GM21515 (cell line): ENCODE data around the gene ZNF705A.
"Not testable (repeated sequence)": the region's sequence is repeated elsewhere in the genome, so short reads cannot be mapped to it uniquely, and the experiment has no call there.

Source experiments
- ATAC-seq: cut with Tn5 transposase; IDR thresholded peaks from one replicate; pipeline ENCODE4 v1.9.1; 2021; ENCODE audit not compliant: unreplicated experiment

ZNF705A gene

GRCh38 chr12:8183346-8183745, 26.5 kb downstream of the ZNF705A start:
- ATAC-seq, result not testable (repeated sequence)

GRCh38 chr12:8184206-8184605, 27.4 kb downstream of the ZNF705A start:
- ATAC-seq, result not testable (repeated sequence)

DNA sequence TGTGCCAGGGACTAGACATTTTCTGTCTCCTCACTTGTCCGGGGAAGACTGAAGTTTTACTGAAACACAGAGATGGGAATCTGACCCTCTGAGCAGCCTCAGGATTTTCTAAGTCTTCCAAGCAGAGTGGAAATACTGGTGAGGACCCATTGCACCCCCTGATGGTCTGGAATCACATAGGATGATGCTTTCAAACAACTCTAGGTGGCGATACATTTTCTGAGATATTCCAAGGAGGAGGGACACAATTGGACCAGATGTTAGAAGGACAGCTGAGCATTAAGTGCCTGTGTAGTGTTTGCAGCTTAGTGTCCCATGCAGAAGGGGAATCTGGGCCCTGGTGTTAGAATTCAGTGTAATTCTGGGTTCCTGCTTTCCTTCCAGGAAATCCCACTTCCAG, 31.3 kb downstream of the ZNF705A start:
- not testable (repeated sequence) for ATAC-seq

DNA sequence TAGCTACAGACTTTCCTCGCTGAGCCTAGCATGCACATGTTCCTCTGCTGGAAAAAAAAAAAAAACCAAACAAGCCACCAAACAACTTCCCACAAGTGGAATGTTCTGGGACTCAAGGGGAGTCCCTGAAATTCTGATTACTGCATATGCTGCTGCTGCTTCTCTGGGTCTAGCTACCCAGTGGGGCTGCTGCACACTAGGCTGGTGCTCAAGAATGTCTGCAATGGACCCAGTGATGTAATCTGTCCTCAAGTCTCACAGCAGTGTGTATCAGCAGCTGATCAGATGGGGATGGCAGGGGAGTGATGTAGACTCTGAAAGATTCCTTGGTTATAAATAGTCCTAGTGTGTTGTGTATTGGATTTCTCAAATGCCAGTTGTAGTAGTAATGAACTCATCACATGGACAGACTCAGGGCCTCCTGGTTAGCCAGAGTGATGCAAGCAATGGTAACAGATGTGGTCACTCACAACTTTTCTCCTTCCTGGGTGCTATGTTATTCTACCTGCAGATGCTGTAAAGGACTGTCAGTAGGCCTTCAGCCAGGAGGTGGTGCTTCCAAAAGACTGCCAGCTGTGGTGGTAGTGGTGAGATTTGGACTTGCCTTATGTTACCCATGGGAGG, 41.0 kb downstream of the ZNF705A start:
- not testable (repeated sequence) for ATAC-seq

DNA sequence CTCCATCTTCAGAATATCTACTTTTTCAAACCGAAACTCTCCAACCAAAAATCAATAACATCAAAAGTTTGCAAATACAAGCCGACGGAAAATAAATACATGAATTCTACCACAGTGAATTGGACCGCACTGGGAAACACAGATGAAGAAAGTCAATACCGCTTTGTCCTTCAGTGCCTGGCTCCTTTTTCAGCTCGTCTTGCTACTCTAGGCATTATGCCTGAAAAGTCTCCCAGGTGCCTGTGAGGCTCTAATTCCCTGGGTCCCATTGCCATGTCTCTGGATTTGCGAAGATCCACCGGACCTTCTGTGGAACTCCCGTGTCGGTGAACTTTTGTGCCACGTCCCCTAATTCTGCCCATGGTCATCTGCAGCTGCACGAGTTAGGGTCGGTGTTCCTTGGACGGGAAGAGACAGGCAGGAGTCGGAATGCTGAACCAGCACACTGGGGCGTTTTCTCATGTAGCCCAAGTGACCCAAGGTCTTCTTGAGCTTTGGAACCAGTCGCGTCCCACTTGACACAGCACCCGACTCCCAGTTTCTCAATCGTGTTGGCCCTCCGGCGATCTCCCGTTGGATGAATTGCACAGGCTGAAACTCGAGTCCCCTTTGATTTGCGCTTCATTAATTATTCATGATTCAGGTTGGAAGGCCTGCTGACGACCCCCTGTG, 62.0 kb downstream of the ZNF705A start:
- not testable (repeated sequence) for ATAC-seq

DNA sequence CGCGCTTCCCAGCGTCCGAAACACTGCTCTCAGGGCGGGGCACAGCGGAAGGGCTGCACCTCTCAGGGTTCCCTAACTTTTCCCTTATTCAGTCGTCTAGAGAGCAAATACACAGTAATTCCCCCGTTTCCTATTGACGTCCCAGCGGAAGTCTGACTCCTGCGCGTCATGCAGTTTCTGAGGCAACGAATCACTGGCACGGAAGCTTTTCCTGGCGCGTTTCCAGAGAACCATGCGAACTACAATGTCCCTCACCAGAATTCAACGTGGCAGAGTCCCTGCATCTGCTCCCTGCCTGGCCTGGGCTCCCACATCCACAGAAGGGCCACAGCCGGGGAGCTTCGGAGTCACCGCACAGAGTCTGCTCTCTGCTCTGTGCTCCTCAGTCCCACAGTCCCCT, 64.6 kb downstream of the ZNF705A start:
- not testable (repeated sequence) for ATAC-seq

DNA sequence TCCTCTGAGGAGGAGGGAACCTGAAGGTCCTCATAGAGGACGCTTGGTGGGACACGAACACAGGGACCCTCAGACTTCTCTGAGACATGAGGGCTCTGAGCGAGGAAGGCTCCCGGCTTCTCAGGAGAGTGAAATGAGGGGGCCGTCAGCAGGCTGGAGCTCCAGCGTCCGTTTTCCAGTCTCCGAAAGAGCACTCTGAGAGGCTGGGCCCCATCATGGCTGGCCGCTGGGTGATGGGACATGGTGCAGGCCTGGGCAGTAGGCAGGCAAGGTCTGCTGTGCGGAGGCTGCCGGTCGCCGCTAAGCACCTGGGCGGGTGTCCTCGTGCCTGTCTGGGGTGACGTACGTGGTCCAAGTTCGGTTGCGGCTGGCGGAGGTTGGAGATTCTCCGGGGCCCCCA, 65.0 kb downstream of the ZNF705A start:
- ATAC-seq, result not testable (repeated sequence)

DNA sequence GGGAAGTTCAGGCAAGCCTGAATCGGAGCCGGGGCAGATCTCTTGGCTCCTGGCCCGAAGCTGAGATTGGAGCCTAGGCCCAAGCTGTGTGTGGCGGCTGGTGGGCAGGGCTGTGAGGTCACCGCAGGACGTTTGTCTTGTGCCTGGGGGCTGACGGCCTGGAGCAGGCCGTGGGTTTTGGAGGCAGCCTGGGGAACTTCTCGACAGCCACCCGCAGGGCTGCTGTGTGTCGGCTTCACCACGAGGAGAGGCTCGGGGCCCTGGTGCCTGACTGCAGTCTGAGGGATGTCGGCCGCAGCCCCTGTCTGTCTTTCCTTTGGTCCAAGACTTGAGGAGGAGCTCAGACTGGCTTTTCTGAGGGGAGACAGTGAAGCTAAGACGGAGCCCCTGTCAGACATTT, 65.5 kb downstream of the ZNF705A start:
- not testable (repeated sequence) for ATAC-seq

GRCh38 chr12:8223646-8224045, 66.8 kb downstream of the ZNF705A start:
- not testable (repeated sequence) for ATAC-seq

GRCh38 chr12:8224782-8225181, 68.0 kb downstream of the ZNF705A start:
- not testable (repeated sequence) for ATAC-seq

DNA sequence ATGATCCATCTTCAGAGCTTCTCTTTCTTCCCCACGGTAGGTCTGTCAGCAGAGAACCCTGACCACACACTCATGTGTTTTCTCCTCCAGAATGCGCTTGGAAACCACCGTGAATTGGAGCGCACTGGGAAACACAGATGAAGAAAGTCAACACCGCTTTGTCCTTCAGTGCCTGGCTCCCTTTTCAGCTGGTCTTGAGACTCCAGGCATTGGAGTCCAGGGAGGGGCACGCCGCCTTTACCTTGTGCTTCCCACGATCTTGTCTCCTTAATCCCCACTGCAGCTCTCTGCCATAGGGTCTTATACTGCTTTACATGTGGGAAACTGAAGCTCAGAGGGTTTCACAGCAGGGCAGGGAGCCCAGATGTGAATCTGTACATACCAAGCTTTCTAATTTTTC, 69.5 kb downstream of the ZNF705A start:
- no peak for ATAC-seq

DNA sequence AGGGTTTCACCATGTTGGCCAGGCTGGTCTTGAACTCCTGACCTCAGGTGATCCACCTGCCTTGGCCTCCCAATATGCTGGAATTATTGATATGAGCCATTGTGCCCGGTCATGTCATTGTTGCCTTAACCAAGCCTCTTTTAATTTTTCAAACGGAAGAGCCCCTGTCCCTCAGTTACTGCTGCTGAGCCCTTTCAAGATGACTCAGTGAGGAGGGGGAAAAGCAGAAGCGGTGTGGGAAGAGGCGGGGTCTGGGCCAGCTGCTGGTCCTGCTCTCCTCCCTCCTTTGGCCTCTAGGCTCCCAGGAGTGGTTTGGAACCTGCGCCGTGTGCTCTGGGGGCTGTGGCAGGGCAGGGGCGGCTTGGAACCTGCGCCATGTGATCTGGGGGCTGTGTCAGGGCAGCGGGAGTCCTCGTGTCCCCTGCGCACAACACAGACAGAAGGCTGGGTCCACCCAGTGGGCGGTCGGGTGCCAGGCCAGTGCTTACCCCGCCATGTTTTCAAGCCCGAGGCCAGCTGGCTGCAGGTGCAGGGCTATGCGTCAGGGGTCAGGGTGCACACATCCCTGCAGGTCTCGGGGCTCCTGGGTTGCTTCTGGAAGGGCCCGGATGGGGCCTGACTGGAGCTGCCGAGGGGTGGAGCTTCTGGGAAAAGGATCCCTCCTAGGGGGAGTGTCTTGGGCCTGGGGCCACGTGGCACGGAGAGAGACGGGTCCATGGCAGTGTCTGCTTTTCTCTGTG, 70.3 kb downstream of the ZNF705A start, which contains the start of gene FAM90A1:
FAM90A1 (minus strand) TSS at position 627 of the 740 bp plus-strand sequence. CDS start 2,786 bp downstream, outside the sequence.
- ATAC-seq, result not testable (repeated sequence)

GRCh38 chr12:8227732-8228077, 70.9 kb downstream of the ZNF705A start:
- not testable (repeated sequence) for ATAC-seq

- not testable (repeated sequence) for ATAC-seq
These were observed 71.8 kb downstream of the ZNF705A start for GRCh38 chr12:8228607-8229006.

GRCh38 chr12:8229486-8229885, 72.7 kb downstream of the ZNF705A start:
- ATAC-seq, result not testable (repeated sequence)
